Inflammatory macrophage treated with lipopolysaccharide for 4 hours (primary cell): ENCODE results near the gene DPP3.
"Not testable (repeated sequence)": the region's sequence is repeated elsewhere in the genome, so short reads cannot be mapped to it uniquely, and the experiment has no call there.

Experiments
- DNase-seq: peaks from one replicate; pipeline ENCODE4 v3.0.0-alpha.2; 2020

The DPP3 gene, protein sequence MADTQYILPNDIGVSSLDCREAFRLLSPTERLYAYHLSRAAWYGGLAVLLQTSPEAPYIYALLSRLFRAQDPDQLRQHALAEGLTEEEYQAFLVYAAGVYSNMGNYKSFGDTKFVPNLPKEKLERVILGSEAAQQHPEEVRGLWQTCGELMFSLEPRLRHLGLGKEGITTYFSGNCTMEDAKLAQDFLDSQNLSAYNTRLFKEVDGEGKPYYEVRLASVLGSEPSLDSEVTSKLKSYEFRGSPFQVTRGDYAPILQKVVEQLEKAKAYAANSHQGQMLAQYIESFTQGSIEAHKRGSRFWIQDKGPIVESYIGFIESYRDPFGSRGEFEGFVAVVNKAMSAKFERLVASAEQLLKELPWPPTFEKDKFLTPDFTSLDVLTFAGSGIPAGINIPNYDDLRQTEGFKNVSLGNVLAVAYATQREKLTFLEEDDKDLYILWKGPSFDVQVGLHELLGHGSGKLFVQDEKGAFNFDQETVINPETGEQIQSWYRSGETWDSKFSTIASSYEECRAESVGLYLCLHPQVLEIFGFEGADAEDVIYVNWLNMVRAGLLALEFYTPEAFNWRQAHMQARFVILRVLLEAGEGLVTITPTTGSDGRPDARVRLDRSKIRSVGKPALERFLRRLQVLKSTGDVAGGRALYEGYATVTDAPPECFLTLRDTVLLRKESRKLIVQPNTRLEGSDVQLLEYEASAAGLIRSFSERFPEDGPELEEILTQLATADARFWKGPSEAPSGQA

DNA sequence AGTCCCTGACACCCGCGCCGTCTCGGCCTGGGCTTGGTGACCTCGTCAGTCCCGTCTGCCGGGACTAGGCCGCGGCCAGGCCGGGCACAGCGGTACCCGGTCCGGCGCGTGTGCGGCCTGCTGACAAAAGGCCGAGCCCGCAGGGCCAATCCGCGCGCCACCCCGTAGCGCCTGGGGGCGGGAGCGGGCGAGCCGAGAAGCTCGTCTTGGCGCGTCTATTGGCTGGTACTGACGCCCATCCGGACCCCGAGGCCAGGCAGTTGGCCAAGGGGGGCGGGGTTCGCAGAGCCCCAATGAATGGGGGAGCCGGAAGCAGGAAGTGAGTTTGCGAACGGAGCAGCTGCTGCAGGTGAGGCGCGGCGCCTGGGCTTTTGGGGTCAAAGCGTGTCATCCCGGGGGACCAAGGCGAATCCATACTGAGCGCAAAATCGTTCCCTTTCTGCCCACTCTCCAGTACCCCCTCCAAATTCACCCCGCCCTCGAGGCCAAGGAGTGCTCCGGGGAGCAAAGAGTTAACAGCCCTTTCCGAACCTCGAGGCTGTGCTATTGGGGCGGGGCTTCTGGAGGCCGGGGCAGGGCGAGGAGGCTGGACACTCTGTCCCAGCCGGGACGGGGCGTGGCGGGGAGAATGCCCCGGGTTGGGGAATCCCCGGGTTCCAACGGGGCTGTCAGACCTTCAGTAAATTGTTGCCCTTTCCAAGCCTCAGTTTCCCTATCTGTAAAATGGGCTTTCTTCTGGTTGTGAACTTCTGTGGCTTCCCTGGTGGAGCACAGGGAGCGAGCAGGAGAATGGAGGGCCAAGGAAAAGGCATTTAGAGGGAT, at the start of gene DPP3:
TSS of gene DPP3 (plus strand) at position 318 of the 822 bp plus-strand sequence. CDS start 1,767 bp downstream, outside the sequence.
- peak; percentile 99 for DNase-seq

DNA sequence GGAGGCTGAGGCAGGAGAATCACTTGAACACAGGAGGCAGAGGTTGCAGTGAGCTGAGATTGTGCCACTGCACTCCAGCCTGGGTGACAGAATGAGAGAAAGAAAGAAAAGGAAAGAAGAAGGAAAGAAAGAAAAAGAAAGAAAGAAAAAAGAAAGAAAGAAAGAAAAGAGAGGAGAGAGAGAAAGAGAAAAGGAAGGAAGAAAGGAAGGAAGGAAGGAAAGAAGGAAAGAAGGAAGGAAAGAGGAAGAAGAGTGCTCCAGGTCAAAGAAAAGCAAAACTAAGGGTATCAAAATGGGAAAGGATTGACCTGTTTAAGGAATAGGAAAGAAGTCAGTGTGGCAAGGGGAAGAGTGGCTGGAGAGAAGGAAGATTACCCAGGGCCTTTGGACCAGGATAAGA, 48.9 kb upstream of the DPP3 start:
- not testable (repeated sequence) for DNase-seq

DNA sequence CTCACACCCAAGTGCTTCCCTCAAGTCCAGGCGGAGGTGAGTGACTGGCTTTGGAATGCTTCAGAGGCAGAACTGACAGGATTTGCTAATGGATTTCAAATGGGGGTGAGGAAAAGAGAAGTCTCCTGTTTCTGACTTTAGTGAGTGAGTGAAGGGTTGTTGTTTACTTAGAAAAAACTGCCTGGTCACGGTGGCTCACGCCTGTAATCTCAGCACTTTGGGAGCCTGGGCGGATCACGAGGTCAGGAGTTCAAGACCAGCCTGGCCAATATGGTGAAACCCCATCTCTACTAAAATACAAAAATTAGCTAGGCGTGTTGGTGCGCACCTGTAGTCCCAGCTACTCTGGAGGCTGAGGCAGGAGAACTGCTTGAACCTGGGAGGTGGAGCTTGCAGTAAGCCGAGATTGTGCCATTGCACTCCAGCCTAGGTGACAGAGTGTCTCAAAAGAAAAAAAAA, 48.3 kb upstream of the DPP3 start:
- not testable (repeated sequence) for DNase-seq

DNA sequence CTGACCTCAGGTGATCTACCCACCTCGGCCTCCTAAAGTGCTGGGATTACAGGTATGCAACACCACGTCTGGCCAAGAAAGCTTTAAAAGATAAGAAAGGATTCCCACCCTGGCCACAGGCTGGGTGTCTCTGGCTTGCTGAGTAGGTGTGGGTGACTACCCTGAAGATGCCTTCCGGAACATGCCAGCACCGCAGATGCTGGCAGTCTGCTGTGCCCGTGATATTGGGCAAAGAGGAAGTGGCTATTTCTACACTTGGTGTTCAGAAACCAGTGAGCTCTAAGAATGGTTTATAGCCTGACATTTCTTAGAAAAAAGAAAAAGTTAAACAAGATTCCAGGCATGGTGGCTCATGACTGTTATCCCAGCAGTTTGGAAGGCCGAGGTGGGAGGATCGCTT, 47.6 kb upstream of the DPP3 start:
- DNase-seq, result peak; percentile 68

DNA sequence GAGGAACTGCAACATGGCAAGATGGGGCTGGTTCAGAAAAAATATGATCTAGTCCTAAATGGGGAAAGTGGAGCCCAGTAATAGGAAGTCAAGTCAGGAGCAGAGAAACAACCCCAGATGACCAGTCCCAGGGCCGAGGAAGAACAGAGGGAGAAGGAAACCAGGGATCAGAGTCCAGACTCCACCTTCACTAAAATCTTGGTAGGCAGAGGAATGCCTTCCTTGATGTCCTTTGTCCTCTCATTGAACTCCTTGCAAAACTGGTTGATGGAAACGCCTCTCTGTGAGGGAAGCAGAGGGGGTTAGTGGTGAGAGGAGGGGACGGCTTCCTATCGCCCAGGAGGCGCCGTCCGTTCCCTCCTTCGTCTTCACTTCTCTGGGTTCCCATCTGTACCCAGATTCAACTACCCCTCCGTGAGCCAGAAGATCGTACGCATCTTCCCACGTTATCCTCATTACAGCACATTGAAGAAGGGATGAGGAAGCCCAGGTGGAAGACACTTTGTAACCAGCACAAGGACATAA, 42.2 kb upstream of the DPP3 start:
- no peak for DNase-seq

DNA sequence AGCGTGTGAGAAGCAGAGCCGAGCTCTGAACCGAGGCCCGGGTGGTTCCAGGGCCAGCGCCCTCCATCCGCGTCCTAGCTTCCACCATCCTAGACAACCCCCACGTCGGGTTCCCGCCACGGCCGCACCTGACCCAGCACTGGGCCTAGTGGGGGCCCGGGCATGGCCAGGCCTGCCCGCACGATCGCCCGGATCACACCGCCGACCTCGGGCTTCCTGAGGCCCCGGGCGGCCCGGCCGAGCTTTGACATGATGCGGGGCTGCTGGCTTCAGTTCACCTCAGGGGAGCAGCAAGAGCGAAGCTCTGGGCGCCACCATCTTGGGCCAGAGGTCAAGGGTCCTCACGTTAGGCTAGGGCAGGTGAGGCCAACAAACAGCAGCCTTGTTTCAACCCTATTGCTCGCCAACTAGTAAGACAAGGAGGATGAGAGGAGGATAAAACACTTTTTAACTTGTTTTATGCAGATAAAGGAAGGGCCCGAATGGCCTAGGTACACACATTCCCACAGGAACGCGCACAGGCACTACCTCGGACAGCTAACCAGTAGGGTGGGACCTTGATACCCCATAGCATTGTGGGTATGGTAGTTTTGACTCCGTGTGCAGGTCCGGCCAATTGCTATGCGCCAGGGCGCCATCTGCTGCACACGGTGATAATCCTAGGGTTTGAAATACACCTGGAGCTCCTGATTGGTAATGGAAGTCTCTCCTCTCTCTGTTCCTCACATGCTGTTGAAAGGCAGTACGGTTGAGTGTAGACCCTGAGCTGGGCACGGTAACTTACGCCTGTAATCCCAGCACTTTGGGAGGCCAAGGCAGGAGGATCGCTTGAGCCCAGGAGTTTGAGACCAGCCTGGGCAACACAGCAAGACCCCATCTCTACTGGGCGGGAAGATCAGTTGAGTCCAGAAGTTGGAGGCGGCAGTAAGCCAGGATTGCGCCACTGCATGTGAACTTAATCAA, 41.4 kb upstream of the DPP3 start, which contains the start of gene MRPL11:
TSS of gene MRPL11 (minus strand) at position 345 of the 963 bp plus-strand sequence. CDS start at position 251, 94 bp downstream.
- peak; percentile 90 for DNase-seq

DNA sequence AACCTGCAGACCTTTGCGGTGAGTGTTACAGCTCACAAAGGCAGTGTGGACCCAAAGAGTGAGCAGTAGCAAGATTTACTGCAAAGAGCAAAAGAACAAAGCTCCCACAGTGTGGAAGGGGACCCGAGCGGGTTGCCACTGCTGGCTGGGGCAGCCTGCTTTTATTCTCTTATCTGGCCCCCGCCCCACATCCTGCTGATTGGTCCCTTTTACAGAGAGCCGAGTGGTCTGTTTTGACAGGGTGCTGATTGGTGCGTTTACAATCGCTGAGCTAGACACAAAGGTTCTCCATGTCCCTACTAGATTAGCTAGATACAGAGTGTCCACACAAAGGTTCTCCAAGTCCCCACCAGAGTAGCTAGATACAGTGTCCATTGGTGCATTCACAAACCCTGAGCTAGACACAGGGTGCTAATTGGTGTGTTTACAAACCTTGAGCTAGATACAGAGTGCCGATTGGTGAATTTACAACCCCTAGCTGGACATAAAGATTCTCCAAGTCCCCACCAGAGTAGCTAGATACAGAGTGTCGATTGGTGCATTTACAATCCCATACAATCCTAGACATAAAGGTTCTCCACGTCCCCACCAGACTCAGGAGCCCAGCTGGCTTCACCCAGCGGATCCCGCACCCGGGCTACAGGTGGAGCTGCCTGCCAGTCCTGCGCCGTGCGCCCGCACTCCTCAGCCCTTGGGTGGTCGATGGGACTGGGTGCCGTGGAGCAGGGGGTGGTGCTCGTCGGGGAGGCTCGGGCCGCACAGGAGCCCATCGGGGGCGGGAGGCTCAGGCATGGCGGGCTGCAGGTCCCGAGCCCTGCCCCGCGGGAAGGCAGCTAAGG, 39.9 kb upstream of the DPP3 start:
- DNase-seq, result not testable (repeated sequence)

DNA sequence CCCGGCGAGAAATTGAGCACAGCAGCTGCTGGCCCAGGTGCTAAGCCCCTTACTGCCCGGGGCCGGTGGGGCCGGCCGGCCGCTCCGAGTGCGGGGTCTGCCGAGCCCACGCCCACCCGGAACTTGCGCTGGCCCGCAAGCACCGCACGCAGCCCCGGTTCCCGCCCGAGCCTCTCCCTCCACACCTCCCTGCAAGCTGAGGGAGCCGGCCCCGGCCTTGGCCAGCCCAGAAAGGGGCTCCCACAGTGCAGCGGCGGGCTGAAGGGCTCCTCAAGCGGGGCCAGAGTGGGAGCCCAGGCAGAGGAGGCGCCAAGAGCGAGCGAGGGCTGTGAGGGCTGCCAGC, 39.3 kb upstream of the DPP3 start:
- not testable (repeated sequence) for DNase-seq

DNA sequence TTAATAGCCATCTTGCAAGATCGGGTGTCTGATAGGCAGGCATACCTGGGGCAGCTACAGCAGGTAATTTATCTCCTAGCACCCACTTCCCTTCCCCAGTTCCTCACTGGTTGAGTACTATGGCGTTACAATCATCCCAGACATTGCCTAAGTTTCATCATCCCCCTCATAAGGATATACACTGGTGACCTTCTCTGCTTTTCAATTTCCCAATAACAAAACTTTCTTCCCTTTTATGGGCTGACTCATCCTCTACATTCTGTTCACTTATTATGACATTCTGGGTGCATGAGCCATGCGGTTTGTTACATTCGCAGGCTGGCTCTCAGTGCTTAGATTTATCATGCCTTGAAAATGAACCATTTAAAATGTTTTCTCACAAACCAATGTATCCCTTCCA, 36.6 kb upstream of the DPP3 start:
- peak; percentile 98 for DNase-seq

DNA sequence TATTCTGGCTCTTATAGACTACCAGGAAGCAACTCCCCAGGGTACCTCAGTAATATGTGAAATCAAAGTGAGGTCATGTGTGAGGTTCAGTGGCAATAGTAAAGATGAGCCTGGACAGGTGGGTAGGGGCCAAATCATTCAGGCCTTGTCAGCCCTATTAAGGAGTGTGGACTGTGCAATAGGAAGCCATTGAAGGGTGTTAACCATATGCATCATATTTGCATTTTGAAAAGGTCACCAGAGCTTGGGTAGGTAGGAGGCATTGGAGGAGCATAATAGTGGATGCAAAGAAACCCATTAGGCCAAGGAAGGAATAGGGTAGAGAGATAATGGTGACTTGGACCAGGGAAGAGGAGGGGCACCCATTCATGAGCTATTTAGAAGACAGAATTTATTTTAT, 33.2 kb upstream of the DPP3 start:
- no peak for DNase-seq

DNA sequence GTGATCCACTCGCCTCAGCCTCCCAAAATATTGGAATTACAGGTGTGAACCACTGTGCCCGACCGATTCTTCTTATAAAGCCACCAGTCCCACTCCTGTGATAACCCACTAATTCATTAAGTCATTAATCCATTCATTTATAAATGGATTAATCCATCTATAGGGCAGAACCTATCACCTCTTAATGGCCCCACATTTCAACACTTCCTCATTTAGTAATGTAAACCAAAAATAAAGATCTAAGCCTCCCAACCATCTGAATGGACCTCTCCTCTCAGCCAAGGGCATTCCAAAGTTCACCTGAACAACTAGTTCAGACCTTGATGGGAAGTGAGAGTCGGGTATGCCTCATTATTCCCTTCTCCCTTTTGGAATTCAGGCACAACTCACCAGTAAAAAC, 31.7 kb upstream of the DPP3 start:
- no peak for DNase-seq

DNA sequence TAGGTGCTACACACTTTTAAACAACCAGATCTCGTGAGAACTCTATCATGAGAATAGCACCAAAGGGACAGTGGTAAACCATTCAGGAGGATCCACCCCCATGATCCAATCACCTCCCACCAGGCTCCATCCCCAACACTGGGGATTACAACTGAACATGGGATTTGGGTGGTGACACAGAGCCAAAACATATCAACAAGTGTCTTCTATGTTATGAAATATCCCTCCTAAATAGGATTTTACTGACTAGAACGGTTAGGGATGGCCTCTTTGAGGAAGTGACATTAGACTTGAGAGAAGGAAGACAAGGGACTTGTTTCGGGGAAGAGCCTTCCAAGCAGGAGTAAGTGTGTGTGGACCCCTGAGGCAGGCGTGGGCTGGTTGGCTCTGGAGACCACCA, 29.7 kb upstream of the DPP3 start:
- peak; percentile 61 for DNase-seq

DNA sequence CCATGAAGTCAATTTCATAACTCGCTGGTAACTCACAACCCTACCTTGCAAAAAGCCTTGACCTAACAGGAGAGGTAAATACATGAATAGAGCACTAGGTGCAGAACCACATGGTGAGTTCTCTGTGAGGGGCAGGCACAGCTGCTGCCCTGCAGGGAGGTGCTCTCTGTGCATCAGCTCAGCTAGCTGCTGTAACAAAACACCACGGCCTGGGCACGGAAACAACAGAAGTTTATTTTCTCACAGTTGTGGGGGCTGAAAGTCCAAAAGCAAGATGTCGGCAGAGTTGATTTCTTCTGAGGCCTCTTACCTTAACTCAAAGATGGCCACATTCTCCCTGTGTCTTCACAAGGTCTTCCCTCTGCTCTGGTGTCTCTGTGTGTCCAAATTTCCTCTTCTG, 28.6 kb upstream of the DPP3 start:
- DNase-seq, result no peak

DNA sequence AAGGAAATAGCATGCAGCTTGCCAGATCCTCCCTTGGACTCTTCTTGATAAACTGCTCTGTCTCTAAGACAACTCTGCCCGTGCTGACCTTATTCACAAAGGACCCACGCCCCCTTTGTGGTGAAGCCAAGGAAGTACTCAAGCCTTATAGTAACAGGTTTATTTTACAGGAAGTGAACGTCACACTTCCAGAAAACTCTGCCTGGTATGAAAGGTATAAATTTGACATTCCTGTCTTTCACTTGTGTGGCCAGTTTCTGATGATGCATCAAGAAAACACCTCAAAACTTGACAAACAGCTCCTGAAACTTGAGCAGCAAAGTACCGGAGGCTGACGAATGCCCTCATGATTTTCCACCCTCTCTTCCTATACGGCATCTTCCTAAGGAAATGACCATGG, 26.0 kb upstream of the DPP3 start:
- DNase-seq, result no peak

DNA sequence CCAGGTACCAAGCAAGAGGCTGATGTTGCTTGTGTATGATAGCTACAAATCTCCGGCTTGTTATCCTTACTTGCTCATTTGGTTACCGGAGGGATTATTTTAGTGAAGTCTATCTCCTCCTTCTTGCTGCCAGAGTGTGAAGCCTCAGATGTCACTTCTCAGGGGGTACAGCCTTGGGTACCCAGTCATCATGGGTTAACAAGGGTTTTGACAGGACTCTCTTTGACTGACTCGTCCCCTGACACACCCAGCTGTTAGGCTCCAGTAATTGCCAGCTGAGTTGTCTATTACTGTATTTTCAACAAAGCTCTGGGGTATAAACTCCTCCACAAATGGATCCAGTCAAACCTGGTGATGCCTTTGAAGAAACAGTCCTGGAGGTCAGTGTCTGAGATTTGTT, 25.4 kb upstream of the DPP3 start:
- DNase-seq, result no peak

DNA sequence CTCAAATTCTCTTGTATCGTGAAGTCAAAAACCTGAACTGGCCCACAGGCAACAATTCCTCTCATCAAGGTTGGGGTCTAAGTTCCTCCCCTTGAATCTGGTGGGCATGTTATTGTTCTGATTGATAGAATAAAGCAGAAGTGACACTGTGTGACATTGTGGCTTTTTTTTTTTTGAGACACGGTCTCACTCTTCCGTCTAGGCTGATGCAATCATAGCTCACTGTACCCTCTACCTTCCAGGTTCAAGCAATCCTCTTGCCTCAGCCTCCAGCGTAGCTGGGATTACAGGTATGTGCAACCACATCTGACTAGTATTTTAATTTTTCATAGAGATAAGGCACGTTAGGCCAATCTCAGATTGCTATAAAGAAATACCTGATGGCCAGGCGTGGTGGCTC, 22.4 kb upstream of the DPP3 start:
- peak; percentile 34 for DNase-seq

DNA sequence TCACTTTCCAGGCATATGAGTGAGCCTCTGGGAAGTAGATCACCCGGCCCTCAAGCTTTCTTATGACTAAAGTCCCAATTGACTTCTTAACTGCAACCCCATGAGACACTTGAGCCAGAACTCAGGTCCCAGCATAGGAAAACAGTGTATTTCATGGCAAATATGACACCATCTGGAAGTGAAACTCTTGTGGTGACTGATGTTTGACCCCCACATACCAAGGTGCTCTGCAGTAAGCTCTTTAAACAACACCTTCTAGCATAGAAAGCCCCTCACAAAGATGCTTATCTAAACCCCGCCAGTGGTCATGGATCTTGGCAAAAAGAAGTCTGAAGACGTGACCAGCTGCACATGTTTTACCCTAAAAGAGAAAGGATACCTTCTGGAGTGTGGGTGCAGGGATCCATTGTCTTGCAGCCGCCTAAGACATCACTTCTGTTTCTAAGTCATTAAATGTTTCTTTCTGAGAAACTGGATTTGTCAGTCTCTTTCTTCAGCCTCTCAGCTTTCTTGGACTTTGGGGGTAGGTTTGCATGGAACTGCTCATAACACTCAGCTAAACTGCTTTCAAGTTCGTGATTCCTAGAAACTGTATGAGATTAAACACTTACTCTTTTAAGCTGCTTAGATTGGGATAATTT, 21.0 kb upstream of the DPP3 start:
- DNase-seq, result peak; percentile 61

DNA sequence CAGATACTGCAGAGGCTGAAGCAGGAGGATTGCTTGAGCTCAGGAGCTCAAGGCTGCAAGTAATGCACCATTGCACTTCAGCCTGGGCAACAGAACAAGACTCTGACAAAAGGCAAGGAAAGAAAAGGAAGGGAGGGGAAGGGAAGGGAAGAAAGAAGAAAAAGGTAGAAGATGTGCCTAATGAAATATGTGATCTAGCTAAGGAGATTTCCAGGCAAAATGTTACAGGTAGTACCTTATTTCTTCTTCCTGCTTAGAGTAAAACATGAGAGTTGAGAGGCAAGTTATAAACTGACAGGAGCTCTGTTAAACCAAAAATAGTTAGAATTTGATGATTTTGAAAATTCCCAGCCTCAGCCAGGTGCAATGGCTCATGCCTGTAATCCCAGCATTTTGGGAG, 18.2 kb upstream of the DPP3 start:
- DNase-seq, result no peak

DNA sequence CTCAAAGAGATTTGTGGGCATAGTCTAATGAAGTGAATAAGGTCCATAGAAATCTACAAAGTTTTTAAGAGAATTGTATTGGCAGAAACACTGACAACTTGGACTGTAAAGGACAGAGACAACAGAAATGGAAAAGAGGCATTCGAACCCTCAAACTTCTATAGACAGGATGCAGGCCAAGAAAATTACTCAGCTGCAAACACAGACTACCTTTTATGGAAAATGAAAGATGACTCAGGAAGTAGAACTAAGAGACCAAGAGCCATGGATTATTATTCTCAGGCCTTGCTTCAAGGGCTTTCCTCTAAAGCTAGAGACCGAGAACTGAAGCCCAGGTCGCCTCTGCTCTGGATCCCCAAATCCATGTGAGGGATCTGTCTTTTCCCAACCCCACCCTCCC, 17.3 kb upstream of the DPP3 start:
- DNase-seq, result no peak

DNA sequence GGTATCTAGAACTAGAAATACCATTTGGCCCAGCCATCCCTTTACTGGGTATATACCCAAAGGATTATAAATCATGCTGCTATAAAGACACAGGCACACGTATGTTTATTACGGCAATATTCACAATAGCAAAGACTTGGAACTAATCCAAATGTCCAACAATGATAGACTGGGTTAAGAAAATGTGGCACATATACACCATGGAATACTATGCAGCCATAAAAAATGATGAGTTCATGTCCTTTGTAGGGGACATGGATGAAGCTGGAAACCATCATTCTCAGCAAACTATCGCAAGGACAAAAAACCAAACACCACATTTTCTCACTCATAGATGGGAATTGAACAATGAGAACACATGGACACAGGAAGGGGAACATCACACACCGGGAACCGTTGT, 16.1 kb upstream of the DPP3 start:
- DNase-seq, result not testable (repeated sequence)
